DLD1 (cell line): ENCODE data around the gene PON3.

Experiments used
- in situ Hi-C: cut with HindIII; loops from 2 replicates; pipeline ENCODE4 v1.10.0; 2017; ENCODE audit warnings: low sequenced_read_pairs

PON3 gene

GRCh38 chr7:95309951-95310350, 86.2 kb downstream of the PON3 start:
- in situ Hi-C loops, result no loop called here
